ENCODE results near the gene TEX261.

DNA sequence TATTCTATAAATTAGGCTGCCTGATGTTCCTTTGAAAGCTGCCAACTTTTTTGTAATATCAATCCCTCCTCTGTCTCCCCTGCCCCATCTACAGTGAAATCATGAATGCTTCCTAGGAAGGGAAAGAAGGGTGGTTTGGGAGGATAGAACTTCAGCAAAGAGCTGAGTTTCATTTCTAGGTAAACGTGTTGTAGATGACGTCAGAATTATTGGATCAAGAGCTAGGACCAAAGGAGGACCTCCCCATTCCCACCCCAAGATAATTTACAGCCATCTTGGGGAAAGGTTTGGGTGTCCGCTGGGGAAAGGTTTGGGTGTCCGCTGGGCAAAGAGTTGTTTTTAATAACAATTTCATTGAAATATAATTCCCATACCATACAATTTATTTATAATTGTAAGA is 27.5 kb downstream of the TEX261 start:
- no peak for TF ChIP-seq SIN3A (IDR thresholded peaks at IDR 0.05; ENCODE audit: borderline replicate concordance, insufficient read depth, low read length)
- TF ChIP-seq POLR2AphosphoS5 (IDR thresholded peaks at IDR 0.05; ENCODE audit: low read depth, low read length), result no peak
- TF ChIP-seq, protein P1, sequence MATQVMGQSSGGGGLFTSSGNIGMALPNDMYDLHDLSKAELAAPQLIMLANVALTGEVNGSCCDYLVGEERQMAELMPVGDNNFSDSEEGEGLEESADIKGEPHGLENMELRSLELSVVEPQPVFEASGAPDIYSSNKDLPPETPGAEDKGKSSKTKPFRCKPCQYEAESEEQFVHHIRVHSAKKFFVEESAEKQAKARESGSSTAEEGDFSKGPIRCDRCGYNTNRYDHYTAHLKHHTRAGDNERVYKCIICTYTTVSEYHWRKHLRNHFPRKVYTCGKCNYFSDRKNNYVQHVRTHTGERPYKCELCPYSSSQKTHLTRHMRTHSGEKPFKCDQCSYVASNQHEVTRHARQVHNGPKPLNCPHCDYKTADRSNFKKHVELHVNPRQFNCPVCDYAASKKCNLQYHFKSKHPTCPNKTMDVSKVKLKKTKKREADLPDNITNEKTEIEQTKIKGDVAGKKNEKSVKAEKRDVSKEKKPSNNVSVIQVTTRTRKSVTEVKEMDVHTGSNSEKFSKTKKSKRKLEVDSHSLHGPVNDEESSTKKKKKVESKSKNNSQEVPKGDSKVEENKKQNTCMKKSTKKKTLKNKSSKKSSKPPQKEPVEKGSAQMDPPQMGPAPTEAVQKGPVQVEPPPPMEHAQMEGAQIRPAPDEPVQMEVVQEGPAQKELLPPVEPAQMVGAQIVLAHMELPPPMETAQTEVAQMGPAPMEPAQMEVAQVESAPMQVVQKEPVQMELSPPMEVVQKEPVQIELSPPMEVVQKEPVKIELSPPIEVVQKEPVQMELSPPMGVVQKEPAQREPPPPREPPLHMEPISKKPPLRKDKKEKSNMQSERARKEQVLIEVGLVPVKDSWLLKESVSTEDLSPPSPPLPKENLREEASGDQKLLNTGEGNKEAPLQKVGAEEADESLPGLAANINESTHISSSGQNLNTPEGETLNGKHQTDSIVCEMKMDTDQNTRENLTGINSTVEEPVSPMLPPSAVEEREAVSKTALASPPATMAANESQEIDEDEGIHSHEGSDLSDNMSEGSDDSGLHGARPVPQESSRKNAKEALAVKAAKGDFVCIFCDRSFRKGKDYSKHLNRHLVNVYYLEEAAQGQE (IDR thresholded peaks at IDR 0.05; ENCODE audit: insufficient read depth in 1 of 2, low read depth in 2 of 2, low read length in 2 of 2), result no peak
- TF ChIP-seq TAF1 (IDR thresholded peaks at IDR 0.05; ENCODE audit: borderline replicate concordance, insufficient read depth, low read length), result no peak

All from PFSK-1 (cell line).